ENCODE measurements around the gene PDE4D. TPM values are rescaled to one million over a fixed set of nuclear protein-coding genes. Genes with fewer than 3 reads are reported as not detected.

Gene PDE4D
- total RNA-seq, 2 experiments from 2014 or later: 164 to 175 TPM

DNA sequence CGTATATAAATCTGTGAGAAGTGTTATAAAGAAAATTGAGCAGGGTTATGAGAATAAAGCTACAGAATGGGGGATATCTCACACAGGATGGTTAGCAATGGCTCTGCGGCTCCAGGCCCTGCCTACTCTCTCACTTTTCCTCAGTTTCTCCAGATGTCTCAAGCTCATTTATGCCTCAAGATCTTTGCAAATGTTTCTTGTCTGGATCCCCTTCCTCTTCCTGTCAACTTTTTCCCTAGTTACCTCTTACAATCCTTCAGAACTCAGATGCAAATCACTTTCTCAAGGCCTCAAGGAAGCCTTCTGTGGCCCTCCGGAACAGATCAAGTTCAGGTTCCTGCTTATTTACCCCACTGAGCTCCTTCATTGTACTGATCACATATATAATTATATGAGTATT is 924.3 kb downstream of the PDE4D start:
- ATAC-seq (ENCODE audit: poor library complexity): no peak
- H3K27ac Mint-ChIP-seq: no peak overlapping the region
- no peak overlapping the region for H3K4me3 ChIP-seq (ENCODE audit: low read length)
- DNase-seq: no peak
- H3K4me1 ChIP-seq (ENCODE audit: insufficient read depth, low read length): no peaks in the 10 kb centered on the region
- H3K4me3 Mint-ChIP-seq: no peak overlapping the region
- no peaks in the 10 kb centered on the region for H3K27me3 ChIP-seq (ENCODE audit: control insufficient read depth in 1 of 2, insufficient read depth in 2 of 2, low read length in 2 of 2)
- H3K27me3 Mint-ChIP-seq: no peaks in the 10 kb centered on the region
- peaks cover 15% of the 10 kb centered on the region for H3K36me3 ChIP-seq (ENCODE audit: insufficient read depth, low read length)
- intact Hi-C loops (cut with DNase I, micrococcal nuclease): no loop called here
- no peaks in the 10 kb centered on the region for H3K9me3 Mint-ChIP-seq
- CTCF ChIA-PET: interaction anchor here (1.2 to 1.5 kb wide), 2 partner anchors 9 to 205 kb away, joined by 4 read pairs; no protein-coding TSS in a partner anchor
- no peak overlapping the region for H3K27ac ChIP-seq (ENCODE audit: low read depth in 1 of 2, low read length in 2 of 2)
- H3K4me1 Mint-ChIP-seq (ENCODE audit: low read depth): no peaks in the 10 kb centered on the region
- H3K9me3 ChIP-seq (ENCODE audit: control insufficient read depth in 1 of 2, insufficient read depth in 1 of 2, low read length in 2 of 2): no peaks in the 10 kb centered on the region
- peaks cover 21% of the 10 kb centered on the region for H3K36me3 Mint-ChIP-seq (ENCODE audit: low read depth)
- POLR2A ChIA-PET: no interaction called here
- TF ChIP-seq, protein P1, sequence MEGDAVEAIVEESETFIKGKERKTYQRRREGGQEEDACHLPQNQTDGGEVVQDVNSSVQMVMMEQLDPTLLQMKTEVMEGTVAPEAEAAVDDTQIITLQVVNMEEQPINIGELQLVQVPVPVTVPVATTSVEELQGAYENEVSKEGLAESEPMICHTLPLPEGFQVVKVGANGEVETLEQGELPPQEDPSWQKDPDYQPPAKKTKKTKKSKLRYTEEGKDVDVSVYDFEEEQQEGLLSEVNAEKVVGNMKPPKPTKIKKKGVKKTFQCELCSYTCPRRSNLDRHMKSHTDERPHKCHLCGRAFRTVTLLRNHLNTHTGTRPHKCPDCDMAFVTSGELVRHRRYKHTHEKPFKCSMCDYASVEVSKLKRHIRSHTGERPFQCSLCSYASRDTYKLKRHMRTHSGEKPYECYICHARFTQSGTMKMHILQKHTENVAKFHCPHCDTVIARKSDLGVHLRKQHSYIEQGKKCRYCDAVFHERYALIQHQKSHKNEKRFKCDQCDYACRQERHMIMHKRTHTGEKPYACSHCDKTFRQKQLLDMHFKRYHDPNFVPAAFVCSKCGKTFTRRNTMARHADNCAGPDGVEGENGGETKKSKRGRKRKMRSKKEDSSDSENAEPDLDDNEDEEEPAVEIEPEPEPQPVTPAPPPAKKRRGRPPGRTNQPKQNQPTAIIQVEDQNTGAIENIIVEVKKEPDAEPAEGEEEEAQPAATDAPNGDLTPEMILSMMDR (IDR thresholded peaks at IDR 0.05): no peak

DNA sequence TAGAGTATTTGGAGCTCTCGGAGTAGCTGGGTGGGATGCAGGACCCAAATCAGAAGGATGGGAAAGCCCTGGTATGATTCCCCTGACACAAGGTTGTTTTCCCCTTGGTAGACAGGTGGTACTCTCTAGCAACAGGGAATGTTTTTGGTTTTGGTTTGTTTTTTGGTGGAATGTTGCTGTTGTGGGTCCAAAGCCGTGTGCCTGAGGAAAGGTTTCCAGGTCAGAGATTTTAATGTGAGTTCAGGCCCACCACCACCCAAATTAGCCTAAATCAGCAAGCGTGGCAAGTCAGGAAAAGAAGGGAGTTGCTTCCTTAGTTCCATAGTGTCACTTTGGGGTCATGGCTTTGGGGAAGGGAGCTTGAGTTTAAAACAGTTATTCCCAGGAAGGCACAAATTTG is 925.2 kb downstream of the PDE4D start:
- no peaks in the 10 kb centered on the region for H3K27me3 ChIP-seq (ENCODE audit: control insufficient read depth in 1 of 2, insufficient read depth in 2 of 2, low read length in 2 of 2)
- no peaks in the 10 kb centered on the region for H3K9me3 ChIP-seq (ENCODE audit: control insufficient read depth in 1 of 2, insufficient read depth in 1 of 2, low read length in 2 of 2)
- Mint-ChIP-seq H3K27me3 (no peaks in the 10 kb centered on the region), H3K4me3 (no peak overlapping the region), H3K27ac (no peak overlapping the region), H3K4me1 (ENCODE audit: low read depth) (no peaks in the 10 kb centered on the region), H3K9me3 (no peaks in the 10 kb centered on the region), H3K36me3 (ENCODE audit: low read depth) (peaks cover 12% of the 10 kb centered on the region)
- CTCF ChIA-PET: interaction anchor here (1.2 to 1.5 kb wide), 2 partner anchors 9 to 206 kb away, joined by 4 read pairs; no protein-coding TSS in a partner anchor
- peaks cover 6% of the 10 kb centered on the region for H3K36me3 ChIP-seq (ENCODE audit: insufficient read depth, low read length)
- TF ChIP-seq, protein P1 (IDR thresholded peaks at IDR 0.05): no peak
- DNase-seq (no peak), ATAC-seq (ENCODE audit: poor library complexity) (no peak)
- H3K4me1 ChIP-seq (ENCODE audit: insufficient read depth, low read length): no peaks in the 10 kb centered on the region
- POLR2A ChIA-PET: no interaction called here
- intact Hi-C loops (cut with DNase I, micrococcal nuclease): no loop called here
- no peak overlapping the region for H3K4me3 ChIP-seq (ENCODE audit: low read length)
- no peak overlapping the region for H3K27ac ChIP-seq (ENCODE audit: low read depth in 1 of 2, low read length in 2 of 2)

DNA sequence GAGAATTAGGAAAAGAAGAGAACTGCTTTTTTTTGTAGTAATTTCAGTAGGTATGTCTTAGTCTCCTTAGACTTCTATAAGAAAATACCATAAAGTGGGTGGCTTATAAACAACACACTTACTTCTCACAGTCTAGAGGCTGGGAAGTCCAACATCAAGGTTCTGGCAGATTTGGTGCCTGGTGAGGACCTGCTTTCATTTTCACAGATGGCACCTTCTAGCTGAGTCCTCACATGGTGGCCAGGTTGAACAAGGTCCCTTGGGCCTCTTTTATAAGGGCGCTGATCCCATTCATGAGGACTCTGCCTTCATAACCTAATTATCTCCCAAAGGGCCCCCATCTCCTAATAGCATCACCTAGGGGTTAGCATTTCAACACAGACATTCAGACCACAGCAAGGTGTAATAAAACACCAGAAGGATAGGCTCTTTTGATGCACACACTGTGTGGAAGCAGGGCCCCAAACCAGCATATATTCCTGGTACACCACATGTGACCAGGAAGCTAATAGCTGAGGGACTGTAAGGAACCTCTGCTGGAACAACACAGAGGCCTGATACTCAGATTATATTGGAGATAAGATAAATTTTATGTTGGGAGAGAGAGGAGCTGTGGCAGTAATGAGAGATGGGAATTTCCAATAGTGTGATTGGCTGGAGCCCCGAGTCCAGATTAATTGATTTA is 925.8 kb downstream of the PDE4D start:
- ChIA-PET CTCF (no interaction called here), POLR2A (no interaction called here)
- TF ChIP-seq, protein P1 (IDR thresholded peaks at IDR 0.05): no peak
- Mint-ChIP-seq H3K36me3 (ENCODE audit: low read depth) (peaks cover 6% of the 10 kb centered on the region), H3K4me1 (ENCODE audit: low read depth) (no peaks in the 10 kb centered on the region), H3K27me3 (no peaks in the 10 kb centered on the region), H3K4me3 (no peak overlapping the region), H3K27ac (no peak overlapping the region), H3K9me3 (no peaks in the 10 kb centered on the region)
- Histone ChIP-seq H3K27ac (ENCODE audit: low read depth in 1 of 2, low read length in 2 of 2) (no peak overlapping the region), H3K27me3 (ENCODE audit: control insufficient read depth in 1 of 2, insufficient read depth in 2 of 2, low read length in 2 of 2) (no peaks in the 10 kb centered on the region), H3K4me1 (ENCODE audit: insufficient read depth, low read length) (no peaks in the 10 kb centered on the region), H3K4me3 (ENCODE audit: low read length) (no peak overlapping the region), H3K9me3 (ENCODE audit: control insufficient read depth in 1 of 2, insufficient read depth in 1 of 2, low read length in 2 of 2) (no peaks in the 10 kb centered on the region), H3K36me3 (ENCODE audit: insufficient read depth, low read length) (peaks cover under 1% of the 10 kb centered on the region)
- no peak for ATAC-seq (ENCODE audit: poor library complexity)
- DNase-seq: no peak
- intact Hi-C loops (cut with DNase I, micrococcal nuclease): no loop called here
